B cell (primary cell): ENCODE measurements around the gene PNPO. TPM values are rescaled to one million over a fixed set of nuclear protein-coding genes. Genes with fewer than 3 reads are reported as not detected.

Experiments used
- ATAC-seq: fragments of 200-7000 bp; cut with Tn5 transposase; one replicate; pipeline ENCODE4 v1.10.0; 2021; ENCODE audit warnings: low read depth, mild to moderate bottlenecking, moderate number of reproducible peaks, moderate library complexity
- CTCF ChIA-PET: fragments of 350-600 bp; sonication (Branson Sonifier 250); formaldehyde crosslinking; loops from one replicate; lab custom pipeline; 2021; ENCODE audit warnings: antibody characterized with exemption, inconsistent platforms; lab: Charles Lee
- POLR2A ChIA-PET: fragments of 350-600 bp; sonication (Branson Sonifier 250); formaldehyde crosslinking; loops from one replicate; lab custom pipeline; 2021; ENCODE audit warnings: antibody characterized with exemption; lab: Charles Lee
- DNase-seq: peaks from one replicate; pipeline ENCODE4 v3.0.0; 2013
- H2AFZ ChIP-seq: 2 replicates; pipeline ENCODE4 v1.6.1; 2012; ENCODE audit warnings: mild to moderate bottlenecking, low read depth, low read length; ENCODE audit not compliant: insufficient read depth, poor library complexity, severe bottlenecking
- H3K27ac ChIP-seq, 2 donors: 1 replicate in 1 of 2; 2 replicates in 1 of 2; pipeline ENCODE4 v1.5.1; 2012 to 2013; ENCODE audit warnings: low read length in 2 of 2, mild to moderate bottlenecking in 2 of 2, moderate library complexity in 1 of 2
- H3K27me3 ChIP-seq, 4 experiments: fragments of 200-600 bp in 1 of 4; sonication (generic) in 1 of 4; replicated peaks in 1 of 4; 1 replicate in 2 of 4; 2 replicates in 2 of 4; pipeline versions ENCODE4 v1.6.1 to v1.7.0; 2013 to 2016; ENCODE audit warnings: low read length in 3 of 4, mild to moderate bottlenecking in 2 of 4, mixed read lengths in 1 of 4, moderate library complexity in 1 of 4; ENCODE audit not compliant: insufficient read depth in 4 of 4, control insufficient read depth in 3 of 4; ENCODE audit errors: control extremely low read depth in 1 of 4
- H3K36me3 ChIP-seq, 2 experiments: replicated peaks in 1 of 2; 1 replicate in 1 of 2; 2 replicates in 1 of 2; pipeline versions ENCODE4 v1.6.1 to v1.7.1; 2013; ENCODE audit warnings: low read length in 1 of 2; ENCODE audit not compliant: insufficient read depth in 2 of 2, control insufficient read depth in 1 of 2; ENCODE audit errors: control extremely low read depth in 1 of 2, extremely low read depth in 1 of 2
- H3K4me1 ChIP-seq, 2 donors: fragments of 200-600 bp in 1 of 2; sonication (generic) in 1 of 2; 1 replicate in 1 of 2; 2 replicates in 1 of 2; pipeline versions ENCODE4 v1.5.1 to v1.6.1; 2013 to 2017; ENCODE audit warnings: low read length in 2 of 2; ENCODE audit not compliant: control insufficient read depth in 2 of 2, insufficient read depth in 2 of 2
- H3K4me2 ChIP-seq: replicated peaks from 2 replicates; pipeline ENCODE3; 2012; ENCODE audit warnings: mild to moderate bottlenecking, low read depth, low read length; ENCODE audit not compliant: poor library complexity, severe bottlenecking
- H3K4me3 ChIP-seq, 5 experiments: fragments of 200-600 bp in 1 of 5; sonication (generic) in 1 of 5; 1 replicate in 3 of 5; 2 replicates in 2 of 5; pipeline versions ENCODE4 v1.5.1 to v1.7.0; 2011 to 2016; ENCODE audit warnings: low read length in 4 of 5, mild to moderate bottlenecking in 4 of 5, low read depth in 2 of 5, control low read depth in 1 of 5, moderate library complexity in 1 of 5; ENCODE audit not compliant: insufficient read depth in 1 of 5; ENCODE audit errors: control extremely low read depth in 1 of 5, extremely low read depth in 1 of 5
- H3K79me2 ChIP-seq: fragments of 200-600 bp; sonication (generic); one replicate; pipeline ENCODE4 v1.6.0; 2016; ENCODE audit warnings: low read length; ENCODE audit not compliant: control insufficient read depth, insufficient read depth
- H3K9ac ChIP-seq: fragments of 200-600 bp; sonication (generic); 2 replicates; pipeline ENCODE4 v1.6.1; 2017; ENCODE audit warnings: mild to moderate bottlenecking, low read length, moderate library complexity
- H3K9me3 ChIP-seq, 3 donors: one replicate each; pipeline versions ENCODE4 v1.6.1 to v1.7.1; 2013; ENCODE audit warnings: low read length in 2 of 3; ENCODE audit not compliant: control insufficient read depth in 2 of 3, insufficient read depth in 1 of 3; ENCODE audit errors: control extremely low read depth in 1 of 3
- H4K20me1 ChIP-seq: 2 replicates; pipeline ENCODE4 v1.6.0; 2012; ENCODE audit warnings: mild to moderate bottlenecking, low read length; ENCODE audit not compliant: insufficient read depth, control insufficient read depth, poor library complexity, severe bottlenecking
- H3K27ac Mint-ChIP-seq: one replicate; pipeline ENCODE4 v1.8.0; 2021; ENCODE audit warnings: mixed read lengths
- H3K27me3 Mint-ChIP-seq: one replicate; pipeline ENCODE4 v1.8.0; 2021; ENCODE audit warnings: mixed read lengths
- H3K4me1 Mint-ChIP-seq: one replicate; pipeline ENCODE4 v1.8.0; 2021; ENCODE audit warnings: mixed read lengths
- H3K4me3 Mint-ChIP-seq: one replicate; pipeline ENCODE4 v1.8.0; 2021; ENCODE audit warnings: mixed read lengths
- H3K9me3 Mint-ChIP-seq: one replicate; pipeline ENCODE4 v1.8.0; 2022; ENCODE audit warnings: mixed read lengths; ENCODE audit not compliant: insufficient read depth
- CTCF ChIP-seq: fragments of 200-600 bp; IDR thresholded peaks from one replicate; pipeline ENCODE4 v1.8.0; 2022; ENCODE audit warnings: antibody characterized with exemption, mild to moderate bottlenecking
- EZH2 ChIP-seq: IDR thresholded peaks from 2 replicates; pipeline ENCODE4 v1.6.1; 2012; ENCODE audit warnings: borderline replicate concordance, low read depth, mild to moderate bottlenecking, moderate library complexity, low read length; ENCODE audit not compliant: insufficient read depth, poor library complexity, severe bottlenecking
- WGBS: methylation state at CpG from one replicate; pipeline ENCODE4 v1.1.5; 2013; ENCODE audit warnings: missing lambda C conversion rate; ENCODE audit not compliant: insufficient coverage; 5-methylcytosine and 5-hydroxymethylcytosine counted together
- intact Hi-C: fragments of 100-400 bp; cut with micrococcal nuclease; formaldehyde crosslinking; loops from one replicate; pipeline ENCODE4 v1.10.0; 2022
- polyA plus RNA-seq: library from polyadenylated mRNA; depleted of rRNA; stranded (reverse); fragments of >200 nt; gene quantifications from 2 replicates; pipeline ENCODE4 v1.2.3, GENCODE V29; 2012
- total RNA-seq, 2 donors: library from RNA; stranded (reverse); fragments of 120-200 nt in 1 of 2; gene quantifications; 1 replicate in 1 of 2; 2 replicates in 1 of 2; pipeline versions ENCODE4 v1.2.3 to v1.2.4, GENCODE V29; 2013 to 2022

PNPO gene
- total and polyA plus RNA-seq, 2 donors (not counting 1 experiment from before 2014, with no cell fraction given), result 8.0 to 14.7 TPM

- no peaks in the 10 kb centered on the region for H3K9me3 Mint-ChIP-seq
- intact Hi-C loops, result no loop called here
- WGBS, result 86% methylated on average over 13 of the region's 16 CpGs
- H3K4me1 ChIP-seq, result no peaks in the 10 kb centered on the region
- H3K36me3 ChIP-seq, result no peaks in the 10 kb centered on the region
- no peak within 1 kb of the TSS for H3K9ac ChIP-seq
- H3K27me3 Mint-ChIP-seq, result no peaks in the 10 kb centered on the region
- H3K27me3 ChIP-seq, result no peaks in the 10 kb centered on the region
- DNase-seq (no peak), ATAC-seq (no peak)
- no peak within 1 kb of the TSS for H2AFZ ChIP-seq
- no peaks in the 10 kb centered on the region for H3K4me1 Mint-ChIP-seq
- H3K4me3 ChIP-seq, result no peak within 1 kb of the TSS
- ChIA-PET CTCF (interaction anchor here (1.5 to 1.7 kb wide), 2 partner anchors 9 to 11 kb away, joined by 4 to 6 read pairs; no protein-coding TSS in a partner anchor), POLR2A (no interaction called here)
- H3K4me3 Mint-ChIP-seq, result no peak within 1 kb of the TSS
- H4K20me1 ChIP-seq, result no peaks in the 10 kb centered on the region
- no peaks in the 10 kb centered on the region for H3K9me3 ChIP-seq
- no peak for TF ChIP-seq CTCF
- TF ChIP-seq EZH2, result no peak
- H3K27ac ChIP-seq, result no peak within 1 kb of the TSS
- H3K27ac Mint-ChIP-seq, result no peak within 1 kb of the TSS
- no peak within 1 kb of the TSS for H3K4me2 ChIP-seq
- no peaks in the 10 kb centered on the region for H3K79me2 ChIP-seq
Measured at GRCh38 chr17:47957591-47958490, 16.5 kb downstream of the PNPO start, which contains the start of gene PRR15L. TSS of gene PRR15L (minus strand) at chr17:47957883. CDS start at chr17:47953234, 4,649 bp downstream.
